HG03039 (cell line): ENCODE data around the gene BEAN1.

Source experiments
- ATAC-seq: cut with Tn5 transposase; IDR thresholded peaks from one replicate; pipeline ENCODE4 v1.9.1; 2021; ENCODE audit warnings: mild to moderate bottlenecking, moderate library complexity; ENCODE audit not compliant: unreplicated experiment

BEAN1 gene

DNA sequence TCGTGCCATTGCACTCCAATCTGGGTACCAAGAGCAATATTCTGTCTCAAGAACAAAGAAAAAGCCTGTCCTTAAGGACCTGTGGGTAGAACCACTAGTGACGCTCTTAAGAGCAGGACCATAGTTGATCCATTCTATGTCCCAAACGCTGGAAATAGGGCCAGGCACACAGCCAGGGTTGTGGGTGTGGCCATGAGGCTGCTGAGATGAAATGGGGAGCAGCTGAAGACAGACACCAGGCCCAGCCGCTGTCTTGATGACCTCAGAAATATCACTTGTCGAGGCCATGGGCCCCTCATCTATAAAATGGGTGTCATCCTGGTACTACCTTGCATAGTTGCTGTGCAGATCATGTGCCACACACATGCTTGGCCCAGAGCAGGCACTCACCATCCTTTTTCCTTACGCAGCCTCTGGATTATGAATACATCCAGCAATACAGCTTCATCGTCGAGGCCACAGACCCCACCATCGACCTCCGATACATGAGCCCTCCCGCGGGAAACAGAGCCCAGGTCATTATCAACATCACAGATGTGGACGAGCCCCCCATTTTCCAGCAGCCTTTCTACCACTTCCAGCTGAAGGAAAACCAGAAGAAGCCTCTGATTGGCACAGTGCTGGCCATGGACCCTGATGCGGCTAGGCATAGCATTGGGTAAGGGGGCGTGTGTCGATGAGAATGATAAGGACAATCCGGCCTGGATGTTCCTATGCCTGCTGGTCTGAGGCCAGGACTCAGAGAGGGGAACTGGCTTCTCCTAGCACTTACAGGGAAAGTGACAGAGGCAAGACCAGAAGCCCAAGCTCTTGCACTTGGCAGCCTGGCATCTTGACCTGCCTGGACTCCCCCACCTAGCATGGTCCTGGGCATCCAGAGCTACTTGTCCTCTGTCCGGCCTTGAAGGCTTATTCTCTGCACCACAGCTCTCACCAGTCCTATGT, 35.1 kb upstream of the BEAN1 start:
- ATAC-seq: no peak

GRCh38 chr16:66395806-66396555, 31.1 kb upstream of the BEAN1 start:
- ATAC-seq: no peak

DNA sequence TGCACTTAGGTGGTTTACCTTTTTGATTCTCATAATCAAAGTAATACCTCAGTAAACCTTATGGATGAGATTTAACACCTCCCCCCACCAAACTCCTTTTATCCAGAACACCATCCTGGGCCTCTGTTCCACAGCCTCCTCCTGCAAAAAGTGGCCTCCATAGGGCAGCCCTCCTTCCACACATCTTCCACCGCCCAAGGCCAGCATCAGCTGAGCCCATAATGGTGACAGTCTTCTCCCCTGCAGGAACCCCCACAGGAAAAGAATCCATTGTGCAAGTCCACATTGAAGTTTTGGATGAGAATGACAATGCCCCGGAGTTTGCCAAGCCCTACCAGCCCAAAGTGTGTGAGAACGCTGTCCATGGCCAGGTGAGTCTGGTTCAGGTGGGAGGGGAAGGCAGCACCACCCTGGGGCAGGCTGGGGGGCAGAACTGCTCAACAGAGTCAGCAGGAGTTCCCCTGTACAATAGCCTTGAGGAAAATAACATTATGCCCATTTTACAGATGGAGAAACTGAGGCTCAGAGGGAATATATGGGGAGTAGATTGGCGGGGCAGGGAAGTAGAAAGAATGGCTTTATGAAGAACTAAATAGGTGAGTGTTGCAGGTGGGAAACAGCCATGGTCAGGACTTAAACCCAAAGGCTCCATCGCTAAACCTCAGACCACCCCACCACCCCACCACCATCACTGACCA, 29.2 kb upstream of the BEAN1 start:
- ATAC-seq: no peak

DNA sequence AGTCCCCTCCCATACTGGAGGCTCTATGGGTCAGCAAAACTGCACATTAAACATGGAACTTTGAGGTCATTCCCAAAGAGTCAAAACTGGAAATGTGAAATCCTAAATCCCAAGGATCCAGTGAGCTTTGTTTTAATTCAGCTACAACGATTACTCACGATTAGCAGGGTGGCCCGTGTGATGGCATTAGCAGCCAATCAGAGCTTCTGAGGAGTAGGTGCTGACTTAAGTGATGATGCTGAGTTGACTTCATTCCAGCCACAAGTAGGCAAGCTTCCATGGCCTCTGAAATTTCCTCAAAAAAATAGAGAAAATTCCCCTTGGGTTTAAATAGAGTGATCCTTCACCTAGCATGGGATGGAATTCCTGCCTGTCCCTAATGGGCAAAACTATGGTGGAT, 28.1 kb upstream of the BEAN1 start:
- ATAC-seq: no peak

- no peak for ATAC-seq
Observed at GRCh38 chr16:66399930-66400329, 27.2 kb upstream of the BEAN1 start.

DNA sequence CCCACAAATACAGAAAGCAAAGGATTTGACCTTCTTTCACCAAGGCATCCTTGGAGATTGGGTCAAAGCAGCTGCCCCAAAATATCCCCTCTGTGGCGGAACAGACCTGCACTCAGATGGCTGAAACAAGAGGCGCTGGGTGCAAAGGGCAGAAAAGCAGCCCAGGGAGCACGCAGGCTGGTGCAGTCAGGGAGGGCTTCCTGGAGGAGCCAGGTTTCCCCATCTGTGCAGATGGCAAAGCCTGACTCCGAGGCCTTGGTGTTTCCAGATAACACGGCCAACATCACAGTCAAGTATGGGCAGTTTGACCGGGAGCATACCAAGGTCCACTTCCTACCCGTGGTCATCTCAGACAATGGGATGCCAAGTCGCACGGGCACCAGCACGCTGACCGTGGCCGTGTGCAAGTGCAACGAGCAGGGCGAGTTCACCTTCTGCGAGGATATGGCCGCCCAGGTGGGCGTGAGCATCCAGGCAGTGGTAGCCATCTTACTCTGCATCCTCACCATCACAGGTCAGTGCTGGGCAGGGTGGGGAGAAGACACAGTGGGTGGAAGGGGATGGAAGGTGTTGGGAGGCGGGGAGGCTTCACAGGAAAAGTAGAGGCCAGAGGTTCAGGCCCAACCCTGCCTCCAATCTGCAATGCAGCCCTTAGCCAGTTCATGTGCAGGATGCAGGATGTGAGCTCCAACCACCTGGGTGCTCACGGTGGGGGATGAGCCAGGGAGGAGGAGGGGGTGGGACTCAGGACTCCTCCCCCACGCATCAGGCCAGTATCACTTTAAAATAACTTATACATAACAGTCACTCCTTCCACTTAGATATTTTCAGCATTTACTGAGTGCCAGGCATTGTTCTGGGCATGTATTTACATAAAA, 26.4 kb upstream of the BEAN1 start:
- ATAC-seq: no peak

GRCh38 chr16:66401610-66402009, 25.5 kb upstream of the BEAN1 start:
- no peak for ATAC-seq

DNA sequence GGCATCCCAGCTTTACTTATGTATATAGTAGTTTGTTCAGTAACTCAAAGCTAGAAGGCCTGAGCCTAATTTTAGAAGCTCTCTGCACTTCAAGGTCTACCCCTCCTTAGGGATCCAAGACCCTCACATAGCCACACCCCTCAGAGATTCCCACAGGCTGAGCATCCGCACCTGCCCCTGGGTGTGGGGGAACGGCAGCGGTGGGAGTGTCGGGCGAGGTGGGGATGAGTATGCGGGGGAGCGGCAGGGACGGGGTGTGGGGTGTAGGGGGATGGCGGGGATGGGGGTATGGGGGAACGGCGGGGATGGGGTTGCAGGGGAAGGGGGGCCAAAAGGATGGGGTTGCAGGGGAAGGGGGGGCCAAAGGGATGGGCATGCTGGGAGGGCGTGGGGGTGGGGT, 24.9 kb upstream of the BEAN1 start:
- ATAC-seq: no peak

- ATAC-seq: no peak
Observed at GRCh38 chr16:66402591-66403230, 24.4 kb upstream of the BEAN1 start.

DNA sequence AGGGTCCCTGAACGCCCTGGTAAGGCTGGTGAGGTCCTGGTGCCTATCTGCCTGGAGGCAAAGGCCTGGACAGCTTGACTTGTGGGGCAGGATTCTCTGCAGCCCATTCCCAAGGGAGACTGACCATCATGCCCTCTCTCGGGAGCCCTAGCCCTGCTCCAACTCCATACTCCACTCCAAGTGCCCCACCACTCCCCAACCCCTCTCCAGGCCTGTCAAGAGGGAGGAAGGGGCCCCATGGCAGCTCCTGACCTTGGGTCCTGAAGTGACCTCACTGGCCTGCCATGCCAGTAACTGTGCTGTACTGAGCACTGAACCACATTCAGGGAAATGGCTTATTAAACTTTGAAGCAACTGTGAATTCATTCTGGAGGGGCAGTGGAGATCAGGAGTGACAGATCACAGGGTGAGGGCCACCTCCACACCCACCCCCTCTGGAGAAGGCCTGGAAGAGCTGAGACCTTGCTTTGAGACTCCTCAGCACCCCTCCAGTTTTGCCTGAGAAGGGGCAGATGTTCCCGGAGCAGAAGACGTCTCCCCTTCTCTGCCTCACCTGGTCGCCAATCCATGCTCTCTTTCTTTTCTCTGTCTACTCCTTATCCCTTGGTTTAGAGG, 23.5 kb upstream of the BEAN1 start:
- no peak for ATAC-seq

DNA sequence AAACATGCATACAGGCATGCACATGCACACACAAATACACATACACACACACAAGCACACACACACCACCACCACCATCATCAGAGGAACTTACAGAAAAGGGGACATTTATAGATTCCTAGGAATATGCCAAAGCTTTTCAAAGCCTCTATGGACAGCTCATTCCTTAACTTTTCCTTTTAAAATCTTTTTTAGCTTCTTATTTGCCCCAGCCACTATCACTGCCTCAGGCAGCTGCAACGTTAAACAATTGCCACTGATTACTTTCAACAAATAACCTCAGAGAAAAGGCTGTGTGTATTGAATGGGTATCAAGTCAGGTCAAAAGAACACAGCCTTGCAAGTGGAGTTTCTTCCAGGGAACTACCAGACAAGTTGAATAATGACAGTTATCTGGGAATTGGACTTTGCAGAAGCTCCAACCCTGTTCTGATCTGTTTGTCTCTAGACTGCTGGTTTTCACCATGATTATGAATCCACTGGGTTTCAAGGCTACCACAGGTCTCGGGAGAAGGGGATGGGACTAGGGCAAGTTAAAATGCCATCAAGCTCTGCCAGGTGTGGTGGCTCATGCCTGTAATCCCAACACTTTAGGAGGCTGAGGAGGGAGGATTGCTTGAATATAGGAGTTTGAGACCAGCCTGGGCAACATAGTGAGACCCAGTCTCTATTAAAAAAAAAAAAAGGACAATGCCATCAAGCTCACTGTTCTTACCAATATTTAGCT, 21.9 kb upstream of the BEAN1 start:
- ATAC-seq: no peak

GRCh38 chr16:66406534-66407221, 20.4 kb upstream of the BEAN1 start:
- ATAC-seq: peak; percentile 76

- ATAC-seq: no peak
Observed at GRCh38 chr16:66408163-66409048, 18.7 kb upstream of the BEAN1 start.

DNA sequence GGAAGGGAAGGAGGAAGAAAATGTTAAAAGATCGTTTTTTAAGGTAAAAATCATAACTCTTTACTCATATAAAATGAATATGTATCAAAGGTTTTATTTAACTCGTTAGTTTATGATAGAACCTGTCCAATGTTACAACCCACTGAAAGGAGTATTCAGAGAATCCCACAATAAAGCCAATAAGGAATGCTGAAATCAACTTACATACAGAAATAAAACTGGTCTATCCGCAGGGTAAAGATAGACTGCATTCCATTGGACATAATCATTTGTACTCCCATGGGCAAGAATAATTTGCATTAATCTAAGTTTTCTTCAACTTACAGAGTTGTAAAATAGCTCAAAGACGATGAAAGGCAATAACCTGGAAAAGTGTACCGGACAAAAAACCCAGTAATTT, 17.9 kb upstream of the BEAN1 start:
- no peak for ATAC-seq

- ATAC-seq: no peak
Observed at GRCh38 chr16:66412182-66412581, 14.9 kb upstream of the BEAN1 start.

DNA sequence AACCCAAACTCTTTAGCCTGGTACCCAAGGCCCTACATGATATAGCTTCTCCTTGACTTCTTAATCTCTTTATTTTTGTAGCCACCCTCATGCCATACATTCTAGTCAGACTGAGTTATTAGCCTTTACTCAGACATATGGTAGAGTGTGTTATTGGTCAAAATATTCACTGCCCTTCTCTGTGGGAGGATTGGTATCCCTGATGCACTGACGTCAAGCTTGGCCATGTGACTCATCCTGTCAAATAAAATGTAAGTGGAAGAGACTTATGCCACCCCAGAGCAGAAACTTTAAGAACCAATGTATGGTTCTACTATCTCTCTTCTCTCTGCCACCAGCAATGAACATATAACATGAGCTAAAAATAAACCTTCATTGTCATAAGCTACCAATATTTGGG, 12.2 kb upstream of the BEAN1 start:
- ATAC-seq: no peak

DNA sequence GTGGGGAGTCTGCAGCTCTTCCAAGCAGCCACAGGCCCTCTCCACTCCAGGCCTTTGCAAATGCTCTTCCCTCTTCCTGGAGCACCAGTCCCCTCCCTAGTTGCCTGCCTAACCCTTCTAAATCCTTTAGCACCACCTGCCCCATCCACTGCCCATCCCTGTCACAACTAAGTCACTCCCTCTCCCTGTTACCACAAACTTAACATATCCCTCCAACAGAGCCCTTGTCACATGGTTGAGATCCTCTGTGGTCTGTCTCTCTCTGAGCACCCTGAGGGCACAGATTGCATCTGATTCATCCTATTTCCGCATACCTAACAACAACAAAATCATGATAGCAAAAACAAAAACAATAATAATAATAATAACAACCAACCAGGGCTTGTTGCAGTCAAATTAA, 11.0 kb upstream of the BEAN1 start:
- ATAC-seq: no peak
